DLD1 (cell line): ENCODE data around the gene SH2D4B.

Experiments
- in situ Hi-C: cut with HindIII; loops from 2 replicates; pipeline ENCODE4 v1.10.0; 2017; ENCODE audit warnings: low sequenced_read_pairs

SH2D4B gene

GRCh38 chr10:80671847-80672246 is 134.1 kb downstream of the SH2D4B start:
- in situ Hi-C loops, result no loop called here

GRCh38 chr10:80672613-80673012 is 134.9 kb downstream of the SH2D4B start:
- in situ Hi-C loops, result no loop called here

DNA sequence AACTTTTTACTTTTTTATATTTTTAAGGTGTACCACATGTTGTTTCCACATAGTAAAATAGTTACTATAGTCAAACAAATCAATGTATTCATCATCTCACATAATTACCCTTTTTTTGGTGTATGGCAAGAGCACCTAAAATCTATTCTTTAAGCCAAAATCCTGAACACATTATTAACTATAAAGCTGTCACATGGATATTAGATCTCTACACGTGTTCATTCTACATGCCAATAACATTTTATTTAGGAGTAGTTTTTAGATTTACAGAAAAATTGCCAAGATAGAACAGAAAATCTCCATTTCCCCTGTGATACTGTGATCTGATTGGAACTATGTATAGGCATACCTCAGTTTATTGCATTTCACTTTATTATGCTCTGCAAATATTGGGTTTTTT is 137.1 kb downstream of the SH2D4B start:
- in situ Hi-C loops, result no loop called here

DNA sequence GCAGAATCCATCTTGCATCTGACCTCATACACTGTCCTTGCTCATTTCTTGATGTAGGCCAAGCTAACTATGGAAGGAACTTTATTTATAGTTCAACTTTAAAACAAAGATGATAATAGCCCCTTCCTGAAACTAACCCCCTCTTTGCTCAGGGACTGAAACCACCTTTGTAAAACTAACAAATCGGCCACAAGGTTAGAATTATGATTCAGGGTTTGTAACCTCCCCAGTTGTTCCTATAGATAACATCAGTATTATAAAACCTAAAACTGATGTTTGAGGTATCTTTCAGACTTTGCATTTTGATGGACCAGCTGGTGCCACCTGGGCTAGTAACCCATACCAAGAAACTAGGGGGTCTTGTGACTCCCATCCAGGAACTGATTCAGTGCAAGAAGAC is 143.4 kb downstream of the SH2D4B start:
- in situ Hi-C loops, result no loop called here

GRCh38 chr10:80684259-80684658 is 146.6 kb downstream of the SH2D4B start:
- in situ Hi-C loops, result no loop called here

- in situ Hi-C loops, result no loop called here
Measured at GRCh38 chr10:80685355-80685754, 147.7 kb downstream of the SH2D4B start.

- in situ Hi-C loops, result no loop called here
Measured at GRCh38 chr10:80686734-80687475, 149.2 kb downstream of the SH2D4B start.

DNA sequence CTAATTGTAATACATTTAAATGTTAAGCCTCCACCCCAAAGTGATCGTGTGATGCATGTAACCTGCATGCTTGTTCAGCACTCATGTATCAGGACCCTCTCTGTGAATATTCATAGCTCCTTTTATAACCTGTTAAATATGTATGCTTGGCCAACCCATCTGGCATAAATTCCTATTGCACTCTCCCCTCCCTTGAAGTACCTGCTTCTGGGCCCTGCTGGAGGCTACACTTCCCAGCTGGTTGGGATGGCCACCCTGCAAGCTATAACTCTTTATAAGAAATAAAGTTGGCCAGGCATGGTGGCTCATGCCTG is 149.7 kb downstream of the SH2D4B start:
- in situ Hi-C loops, result no loop called here

- in situ Hi-C loops, result no loop called here
Measured at GRCh38 chr10:80690434-80690833, 152.7 kb downstream of the SH2D4B start.

GRCh38 chr10:80691441-80691840 is 153.7 kb downstream of the SH2D4B start:
- in situ Hi-C loops, result no loop called here

GRCh38 chr10:80693565-80693964 is 155.9 kb downstream of the SH2D4B start:
- in situ Hi-C loops, result no loop called here

DNA sequence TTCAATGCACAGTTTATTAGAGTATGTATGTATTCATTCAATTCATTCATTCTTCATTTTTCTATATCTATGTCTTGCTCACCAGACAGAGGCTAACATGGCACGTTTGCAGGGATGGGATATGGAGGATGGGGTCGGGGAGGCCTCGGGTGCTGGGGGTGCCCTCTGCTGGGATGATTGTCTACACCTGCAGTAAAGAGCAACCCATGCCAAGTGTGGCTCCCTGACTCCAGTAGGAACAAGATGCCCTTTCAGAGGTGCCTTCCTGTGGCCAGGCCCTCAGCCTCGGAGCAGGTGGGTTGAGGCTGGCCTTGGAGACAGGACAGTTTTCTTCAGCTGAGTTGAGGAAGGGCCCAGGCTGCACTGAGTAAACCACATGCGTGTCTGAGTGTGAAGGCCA is 157.2 kb downstream of the SH2D4B start:
- in situ Hi-C loops, result no loop called here
